ENCODE results near the gene SLK.
A peak's percentile ranks its signal among the peaks of the same experiment; 100 is the strongest.

Gene SLK

GRCh38 chr10:103966671-103967447, at the start of gene SLK:
TSS of gene SLK (plus strand) at chr10:103967140. CDS start at chr10:103967746, 606 bp downstream.
- no peak for DNase-seq (ENCODE audit: low read depth)
- H3K4me3 ChIP-seq (ENCODE audit: low read length): peak within 1 kb of the TSS; percentile 97
- TF ChIP-seq CTCF (conservative IDR thresholded peaks at IDR 0.05; ENCODE audit: low read depth, low read length): no peak

GRCh38 chr10:103917302-103918052, 49.5 kb upstream of the SLK start:
- TF ChIP-seq CTCF (conservative IDR thresholded peaks at IDR 0.05; ENCODE audit: low read depth, low read length): no peak
- peak overlapping the region; percentile 85 for H3K4me3 ChIP-seq (ENCODE audit: low read length)
- no peak for DNase-seq (ENCODE audit: low read depth)

- H3K4me3 ChIP-seq (ENCODE audit: low read length): peak within 1 kb of the TSS; percentile 85
- peak; percentile 87 for DNase-seq (ENCODE audit: low read depth)
- TF ChIP-seq CTCF (conservative IDR thresholded peaks at IDR 0.05; ENCODE audit: low read depth, low read length): peak; percentile 20
These were observed 48.7 kb upstream of the SLK start, which contains the start of gene STN1 for GRCh38 chr10:103918053-103918846. TSS of gene STN1 (minus strand) at chr10:103918184. CDS start at chr10:103917594, 590 bp downstream.

- no peak for TF ChIP-seq CTCF (conservative IDR thresholded peaks at IDR 0.05; ENCODE audit: low read depth, low read length)
- no peak overlapping the region for H3K4me3 ChIP-seq (ENCODE audit: low read length)
- no peak for DNase-seq (ENCODE audit: low read depth)
These were observed 47.3 kb upstream of the SLK start for GRCh38 chr10:103919648-103920025.

- DNase-seq (ENCODE audit: low read depth): no peak
- no peak overlapping the region for H3K4me3 ChIP-seq (ENCODE audit: low read length)
- no peak for TF ChIP-seq CTCF (conservative IDR thresholded peaks at IDR 0.05; ENCODE audit: low read depth, low read length)
These were observed 45.7 kb upstream of the SLK start for GRCh38 chr10:103921248-103921647.

- peak; percentile 44 for TF ChIP-seq CTCF (conservative IDR thresholded peaks at IDR 0.05; ENCODE audit: low read depth, low read length)
- H3K4me3 ChIP-seq (ENCODE audit: low read length): no peak overlapping the region
- no peak for DNase-seq (ENCODE audit: low read depth)
These were observed 45.2 kb upstream of the SLK start for GRCh38 chr10:103921750-103922195.
